ENCODE results near the gene LST1.
"Not testable (repeated sequence)": the region's sequence is repeated elsewhere in the genome, so short reads cannot be mapped to it uniquely, and the experiment has no call there.

LST1 gene

DNA sequence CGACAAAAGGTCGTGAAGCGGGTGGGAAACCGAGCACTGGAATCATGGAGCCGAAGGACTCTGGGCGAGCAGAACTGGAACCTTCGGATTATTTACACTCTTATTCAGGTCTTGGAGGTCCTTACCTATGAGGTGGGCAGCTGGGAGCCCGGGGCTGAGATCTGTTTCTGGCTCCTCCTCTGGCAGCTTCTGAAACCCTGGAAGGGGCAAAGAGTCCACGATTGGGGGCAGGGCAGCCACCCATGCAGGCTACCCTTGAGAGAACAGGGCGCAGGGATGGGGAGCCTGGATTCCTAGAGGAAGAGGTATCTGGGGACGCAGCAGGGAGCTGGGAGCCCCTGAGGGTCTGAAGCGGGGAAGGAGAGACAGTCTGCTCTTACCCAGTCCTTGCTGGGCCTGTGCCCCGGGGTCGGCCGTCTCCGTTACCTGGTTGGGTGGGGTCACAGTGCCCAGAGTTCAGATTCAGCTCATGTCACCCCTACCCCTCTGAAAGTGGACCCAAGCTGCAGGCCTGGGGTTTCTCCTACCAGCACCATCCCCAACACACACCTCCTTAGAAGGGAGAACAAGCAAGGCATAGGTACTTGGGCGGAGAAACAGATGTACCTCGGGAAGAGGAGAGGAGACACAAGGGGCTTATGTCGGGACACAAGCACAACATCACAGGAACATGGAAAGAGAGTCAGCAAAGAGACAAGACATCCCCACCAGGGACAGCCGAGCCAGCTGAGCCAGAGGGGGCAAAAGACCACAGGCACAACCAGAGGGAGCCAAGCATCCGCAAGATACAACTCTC lies 4.4 kb upstream of the LST1 start:
- no peak for DNase-seq

DNA sequence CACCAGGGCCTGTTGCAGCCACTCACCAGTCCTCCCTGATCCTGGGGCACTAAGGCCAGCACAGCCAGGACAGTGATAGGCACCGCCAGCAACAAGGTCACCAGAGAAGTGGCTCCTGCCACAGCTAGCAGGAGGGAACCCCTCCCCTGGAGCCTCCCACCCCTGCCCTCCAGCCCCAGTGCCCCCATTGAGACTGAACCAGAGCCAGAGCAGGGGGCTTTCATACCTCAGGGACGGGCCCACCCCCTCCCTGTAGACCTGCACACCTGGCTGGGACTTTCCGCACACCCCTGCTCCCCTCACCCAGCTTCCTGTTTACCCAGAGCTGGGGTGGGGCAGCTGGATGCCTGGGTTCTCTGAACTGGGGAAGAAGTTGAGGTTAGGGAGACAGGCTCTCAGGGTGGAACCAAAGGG lies 3.8 kb upstream of the LST1 start, which contains the start of gene LTB:
Gene LTB (minus strand): TSS at position 195 of the 414 bp plus-strand sequence. CDS start 7 bp downstream, at position 188.
- DNase-seq = no peak

DNA sequence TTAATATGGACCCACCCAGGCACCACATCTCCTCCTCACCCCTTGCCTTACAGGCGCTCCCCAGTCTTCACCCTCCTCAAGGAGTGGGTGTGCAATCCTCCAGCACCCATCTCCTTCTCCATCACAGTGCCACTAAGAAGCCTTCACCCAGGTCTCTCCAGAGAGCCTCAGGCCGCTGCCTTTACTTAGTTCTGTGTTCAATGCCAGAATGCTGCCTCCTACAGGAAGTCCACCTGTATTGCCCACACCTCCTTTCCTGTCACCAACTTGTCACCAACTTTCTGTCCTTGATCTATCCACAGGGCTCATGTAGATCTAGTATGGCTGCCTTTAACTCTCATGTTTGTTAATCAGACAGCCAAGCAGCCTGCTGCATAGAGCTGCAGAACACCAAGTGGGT lies 586 bp upstream of the LST1 start:
- DNase-seq = no peak

DNA sequence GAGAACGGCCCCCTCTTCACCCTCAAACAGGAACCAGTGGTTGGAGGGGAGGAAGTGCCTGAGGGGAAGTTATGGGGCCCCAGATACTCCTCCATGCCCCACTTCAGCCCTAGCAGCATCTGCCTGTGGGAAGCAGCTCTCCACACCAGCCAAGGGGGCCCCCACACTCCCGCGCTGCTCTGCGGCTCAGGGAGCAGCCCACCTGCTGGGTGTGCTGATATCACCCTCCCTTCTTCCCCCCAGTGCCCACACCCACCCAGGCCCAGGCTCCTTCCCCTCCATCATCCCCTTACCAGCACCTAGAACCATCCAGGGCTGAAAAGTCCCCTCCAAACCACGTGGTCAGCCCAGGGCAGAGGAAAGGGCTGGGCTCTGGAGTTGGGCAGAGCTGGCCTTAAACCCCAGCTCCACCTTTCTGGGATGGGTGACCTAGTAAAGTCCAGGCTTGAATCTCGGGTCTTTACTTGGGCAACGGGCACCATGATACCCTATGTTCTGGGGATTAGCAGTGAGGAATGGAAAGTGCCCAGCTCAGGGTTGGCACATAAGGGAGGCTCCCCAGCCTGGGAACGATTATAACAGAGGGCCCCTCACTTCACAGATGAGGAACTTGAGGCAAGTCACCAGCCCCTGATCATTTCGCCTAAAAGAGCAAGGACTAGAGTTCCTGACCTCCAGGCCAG lies 663 bp downstream of the LST1 start:
- DNase-seq = no peak

DNA sequence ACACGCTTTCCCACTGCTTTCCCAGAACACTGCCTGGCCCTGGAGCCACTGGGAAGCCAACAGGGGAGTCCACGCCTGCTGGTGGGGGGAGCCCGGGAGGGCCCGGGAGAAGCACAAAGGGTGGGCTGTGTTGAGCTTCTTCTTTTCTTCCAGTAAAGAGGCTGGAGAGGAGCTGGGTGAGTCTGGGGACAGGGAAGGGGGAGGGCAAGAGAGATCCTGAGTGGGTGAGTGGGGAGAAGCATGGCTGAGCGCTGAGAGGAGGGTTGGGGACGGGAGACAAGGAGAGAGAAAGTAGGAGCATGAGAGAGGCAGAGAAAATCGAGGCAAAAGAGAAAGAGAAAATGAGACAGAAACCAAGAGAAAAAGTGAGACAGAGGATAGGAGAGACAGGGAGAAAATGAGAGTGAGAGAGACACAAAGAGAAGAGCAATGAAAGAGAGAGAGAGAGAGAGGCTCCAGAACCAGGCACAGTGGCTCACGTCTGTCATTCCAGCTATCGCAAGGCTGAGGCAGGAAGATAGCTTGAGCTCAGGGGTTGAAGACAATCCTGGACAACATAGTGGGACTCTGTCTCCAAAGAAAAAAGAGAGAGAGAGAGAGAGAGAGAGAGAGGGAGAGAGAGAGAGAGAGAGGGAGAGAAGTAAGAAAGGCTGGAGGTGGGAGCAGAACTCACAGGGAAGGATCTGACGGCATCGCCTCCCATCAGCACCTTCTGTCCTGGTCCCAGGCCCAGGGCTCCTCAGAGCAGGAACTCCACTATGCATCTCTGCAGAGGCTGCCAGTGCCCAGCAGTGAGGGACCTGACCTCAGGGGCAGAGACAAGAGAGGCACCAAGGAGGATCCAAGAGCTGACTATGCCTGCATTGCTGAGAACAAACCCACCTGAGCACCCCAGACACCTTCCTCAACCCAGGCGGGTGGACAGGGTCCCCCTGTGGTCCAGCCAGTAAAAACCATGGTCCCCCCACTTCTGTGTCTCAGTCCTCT lies 2.0 kb downstream of the LST1 start:
- no peak for DNase-seq

DNA sequence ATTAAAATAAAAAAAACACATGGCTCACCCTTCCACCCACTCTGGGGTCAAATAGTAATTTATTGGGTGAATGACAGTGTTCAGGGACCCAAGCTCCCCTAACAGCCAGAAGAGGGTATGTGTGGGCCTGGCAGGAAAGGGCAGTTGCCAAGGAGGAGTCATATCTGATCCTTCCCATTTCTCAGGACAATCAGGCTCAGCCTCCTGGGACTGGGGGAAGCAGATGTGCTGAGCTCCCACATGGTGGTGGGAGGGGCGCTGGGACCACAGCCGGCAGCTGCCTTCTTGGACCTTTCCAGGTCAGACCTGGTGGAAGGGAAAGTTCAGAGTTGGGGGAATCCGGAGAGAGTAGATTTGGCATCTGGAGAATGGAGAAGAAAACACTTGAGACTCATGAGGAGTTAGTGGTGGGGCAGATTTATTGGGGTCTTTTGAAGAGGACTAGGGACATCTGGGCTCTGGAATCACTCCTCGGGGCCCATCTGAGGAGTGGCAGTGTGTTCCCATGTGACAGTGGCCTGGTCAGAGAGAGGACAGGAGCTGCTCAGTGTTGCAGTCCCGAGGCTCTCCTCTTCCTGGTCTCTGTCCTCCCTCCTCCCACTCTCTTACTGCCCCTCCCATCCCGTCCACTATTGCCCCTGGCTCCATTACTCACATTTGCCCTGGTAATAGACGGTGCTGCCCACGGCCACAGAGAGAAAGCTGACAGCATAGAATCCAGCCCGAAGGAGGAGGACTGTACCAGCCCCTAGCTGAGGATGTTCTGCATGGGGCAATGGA lies 3.0 kb downstream of the LST1 start:
- no peak for DNase-seq

DNA sequence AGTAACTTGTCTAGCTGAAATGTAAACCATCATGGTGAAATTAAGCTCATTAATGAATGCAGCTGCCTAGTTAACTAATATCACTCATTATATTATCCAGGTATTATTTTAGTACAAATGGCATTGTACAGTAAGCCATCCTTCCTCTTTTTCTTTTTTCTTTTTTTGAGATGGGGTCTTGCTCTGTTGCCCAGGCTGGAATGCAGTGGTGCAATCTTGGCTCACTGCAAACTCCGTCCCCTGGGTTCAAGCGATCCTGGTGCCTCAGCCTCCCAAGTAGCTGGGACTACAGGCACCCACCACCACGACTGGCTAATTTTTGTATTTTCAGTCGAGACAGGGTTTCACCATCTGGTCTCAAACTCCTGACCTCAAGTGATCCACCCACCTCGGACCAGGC lies 4.6 kb downstream of the LST1 start:
- not testable (repeated sequence) for DNase-seq

DNA sequence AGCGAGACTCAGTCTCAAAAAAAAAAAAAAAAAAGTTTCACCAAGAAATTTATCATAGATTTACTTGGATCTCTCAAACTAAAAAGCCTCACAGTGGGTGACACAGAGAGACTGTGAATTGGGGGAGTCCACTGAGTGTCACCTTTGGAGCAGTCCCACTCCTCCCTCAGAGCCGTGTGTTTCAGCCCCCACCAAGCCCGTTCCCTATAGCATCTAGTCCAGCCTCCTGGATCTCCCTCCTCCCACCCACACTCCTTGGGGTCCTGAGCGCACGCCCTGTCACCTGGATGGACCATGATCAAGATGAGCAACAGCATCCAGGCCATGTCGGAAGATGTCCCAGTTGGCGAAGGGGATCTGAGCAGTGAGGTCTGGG lies 6.3 kb downstream of the LST1 start:
- DNase-seq = no peak

DNA sequence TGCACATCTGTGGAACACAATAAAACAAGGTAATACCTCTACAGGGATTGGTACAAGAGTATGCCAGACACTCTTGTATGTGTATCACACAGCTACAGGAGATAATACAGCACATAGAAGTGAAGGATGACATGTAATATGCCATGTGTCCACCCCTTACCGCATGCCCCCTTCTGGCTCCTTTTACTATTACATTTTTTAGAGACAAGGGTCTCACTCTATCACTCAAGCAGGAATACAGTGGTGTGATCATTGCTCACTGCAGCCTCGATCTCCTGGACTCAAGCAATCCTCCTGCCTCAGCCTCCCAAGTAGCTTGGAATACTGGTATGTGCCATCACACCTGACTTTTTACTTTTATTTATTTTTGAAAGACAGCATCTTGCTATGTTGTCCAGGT lies 10.9 kb downstream of the LST1 start:
- no peak for DNase-seq

DNA sequence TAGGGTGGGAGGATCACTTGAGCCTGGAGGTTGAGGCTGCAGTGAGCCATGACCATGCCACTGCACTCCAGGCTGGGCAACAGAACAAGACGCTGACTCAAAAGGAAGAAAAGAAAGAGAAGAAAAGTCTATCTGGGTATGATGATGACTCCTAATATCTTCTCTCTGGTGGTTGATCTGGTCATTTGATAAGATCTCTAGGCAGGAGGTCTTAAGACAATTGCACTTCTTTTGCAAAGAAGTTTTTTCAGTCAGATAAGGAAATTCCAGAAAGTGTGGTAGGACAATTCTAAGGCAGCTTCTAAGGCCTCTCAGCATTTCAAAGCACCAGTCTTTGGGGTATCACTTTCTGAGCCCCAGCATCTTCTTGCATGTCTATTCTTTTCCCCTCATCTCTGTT lies 21.2 kb downstream of the LST1 start:
- DNase-seq = no peak

DNA sequence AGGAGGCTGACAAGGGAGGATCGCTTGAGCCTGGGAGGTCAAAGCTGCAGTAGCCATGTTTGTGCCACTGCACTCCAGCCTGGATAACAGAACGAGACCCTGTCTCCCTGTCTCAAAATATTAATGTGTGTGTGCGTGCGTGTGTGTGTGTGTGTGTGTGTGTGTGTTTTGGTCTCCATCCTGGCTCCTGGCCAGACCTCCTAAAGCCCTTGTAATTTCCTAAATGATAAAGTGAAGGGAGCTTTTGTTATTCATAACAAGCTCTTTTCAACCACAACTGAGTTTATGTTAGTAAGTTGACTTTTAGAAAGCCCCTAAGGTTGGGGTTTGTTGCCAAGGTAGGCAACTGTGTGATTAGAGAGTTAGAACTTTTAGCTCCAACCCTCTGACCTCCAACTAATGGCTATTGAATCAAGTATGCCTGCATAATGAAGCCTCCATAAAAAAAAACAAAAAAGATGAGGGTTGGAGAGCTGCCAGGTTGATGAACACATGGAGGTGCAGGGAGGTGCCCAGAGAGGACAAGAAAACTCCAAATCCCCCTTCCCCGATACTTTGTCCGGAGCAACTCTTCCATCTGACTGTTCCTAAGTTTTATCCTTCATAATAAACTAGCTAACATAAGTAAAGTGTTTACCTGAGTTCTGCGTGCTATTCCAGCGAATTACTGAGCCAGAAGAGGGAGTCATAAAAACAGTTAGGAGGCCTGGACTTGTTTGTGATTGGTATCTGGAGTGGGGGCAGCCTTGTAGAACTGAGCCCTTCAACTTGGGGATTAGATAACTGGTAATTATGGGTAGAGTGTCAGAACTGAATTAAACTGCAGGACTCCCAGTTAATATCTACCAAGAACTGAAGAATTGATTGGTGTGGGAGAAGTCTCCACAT lies 23.7 kb downstream of the LST1 start:
- DNase-seq = no peak

DNA sequence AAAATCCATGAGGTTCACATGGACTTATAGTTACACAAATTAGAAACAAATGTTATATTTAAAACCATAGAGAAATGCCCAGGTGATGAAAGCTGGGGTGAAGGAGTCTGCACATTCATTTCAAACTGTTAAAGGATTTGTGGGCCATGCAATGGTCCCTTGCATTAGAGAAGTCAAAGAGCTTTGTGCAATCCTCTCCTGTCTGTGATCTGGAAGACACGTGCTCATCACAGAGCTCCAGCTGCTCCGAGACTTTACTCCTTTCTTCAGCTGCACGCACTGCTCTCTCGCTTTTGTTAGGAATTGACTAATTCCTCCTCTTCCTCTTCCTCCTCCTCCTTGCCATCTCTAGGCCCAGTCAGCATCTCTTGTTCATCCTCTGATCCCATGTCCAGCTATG lies 24.9 kb downstream of the LST1 start:
- no peak for DNase-seq

DNA sequence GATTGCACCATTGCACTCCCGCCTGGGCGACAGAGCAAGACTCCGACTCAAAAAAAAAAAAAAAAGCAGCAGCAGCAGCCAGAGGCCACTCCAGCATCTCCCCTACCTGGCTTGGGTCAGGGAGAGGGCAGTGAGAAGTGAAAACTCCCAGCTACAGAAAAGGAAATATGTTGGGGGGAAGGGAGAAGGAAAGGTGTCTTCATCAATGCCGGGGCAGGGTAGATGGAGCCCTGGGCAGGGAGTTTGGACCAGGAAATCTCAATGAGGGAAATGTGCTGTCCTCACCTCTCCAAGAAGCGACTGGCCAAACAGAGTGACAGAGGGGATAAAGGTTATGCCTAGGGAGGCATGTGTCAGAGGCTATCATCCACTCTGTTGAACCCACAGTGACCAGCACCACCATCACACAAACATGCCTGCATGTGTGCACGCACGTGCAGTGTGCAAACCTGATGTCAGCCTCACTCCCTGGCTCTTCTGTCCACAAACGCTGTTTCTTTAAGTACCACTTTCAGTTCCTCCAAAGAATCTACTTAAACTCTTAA lies 28.1 kb downstream of the LST1 start:
- DNase-seq = no peak

DNA sequence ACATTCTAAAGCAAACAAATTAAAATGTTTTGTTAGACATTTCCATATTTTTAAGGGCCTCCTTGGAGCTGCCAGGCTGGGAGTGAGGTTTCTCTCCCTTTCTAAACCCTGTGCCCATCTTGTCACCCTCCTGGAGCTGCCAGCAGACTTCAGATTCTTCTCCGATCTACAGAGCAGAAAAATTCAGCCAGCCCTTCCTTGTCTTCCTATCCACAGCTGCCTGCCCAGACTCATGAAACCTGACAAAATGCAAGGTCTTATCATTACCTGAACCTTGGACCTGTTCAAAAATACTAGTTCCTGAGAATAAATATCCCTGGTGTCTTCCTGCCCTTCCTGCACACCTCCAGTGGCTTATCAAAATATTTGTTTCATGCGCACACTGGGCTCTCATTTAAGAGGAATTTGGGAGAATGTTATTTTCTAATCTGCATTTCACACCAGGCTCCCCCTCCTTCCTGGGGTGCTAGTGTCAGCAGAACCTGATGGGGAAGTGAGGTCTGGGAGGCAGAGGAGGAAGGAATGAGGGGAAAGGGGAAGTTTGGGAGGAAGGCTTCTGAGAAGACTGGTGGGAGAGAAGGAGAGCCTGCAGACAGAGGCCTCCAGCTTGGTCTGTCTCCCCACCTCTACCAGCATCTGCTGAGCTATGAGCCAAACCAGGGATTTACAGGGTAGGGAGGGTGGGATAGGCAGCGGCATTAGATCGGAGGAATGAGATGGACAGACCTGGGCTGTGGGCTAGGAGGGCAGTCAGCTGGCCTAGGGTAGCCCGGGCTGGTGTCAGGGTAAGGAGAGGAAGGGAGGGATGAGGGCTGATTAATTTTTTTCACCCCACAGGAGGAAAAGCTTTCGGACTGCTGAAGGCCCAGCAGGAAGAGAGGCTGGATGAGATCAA lies 28.9 kb downstream of the LST1 start, which contains the start of gene AIF1:
Gene AIF1 (plus strand): TSS at position 551 of the 895 bp plus-strand sequence. CDS start 96 bp downstream, at position 647.
- DNase-seq = no peak

DNA sequence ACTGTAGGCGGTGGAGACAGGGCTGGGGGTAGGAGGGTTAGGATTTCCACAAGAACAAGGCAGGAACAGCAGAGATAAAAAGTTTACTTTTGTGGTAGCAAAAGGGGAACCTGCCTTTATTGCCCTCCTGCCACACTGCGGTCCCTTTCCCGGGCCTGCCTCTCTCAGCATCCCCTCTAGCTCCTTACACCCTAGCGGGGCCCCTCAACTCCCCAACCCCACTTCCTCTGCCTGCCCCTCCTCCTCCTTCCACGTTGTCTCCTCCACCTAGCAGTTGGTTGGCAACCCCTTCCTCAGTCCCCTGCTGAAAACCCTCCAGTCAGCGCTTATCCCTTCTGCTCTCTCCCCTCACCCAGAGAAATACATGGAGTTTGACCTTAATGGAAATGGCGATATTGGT lies 29.7 kb downstream of the LST1 start:
- no peak for DNase-seq

DNA sequence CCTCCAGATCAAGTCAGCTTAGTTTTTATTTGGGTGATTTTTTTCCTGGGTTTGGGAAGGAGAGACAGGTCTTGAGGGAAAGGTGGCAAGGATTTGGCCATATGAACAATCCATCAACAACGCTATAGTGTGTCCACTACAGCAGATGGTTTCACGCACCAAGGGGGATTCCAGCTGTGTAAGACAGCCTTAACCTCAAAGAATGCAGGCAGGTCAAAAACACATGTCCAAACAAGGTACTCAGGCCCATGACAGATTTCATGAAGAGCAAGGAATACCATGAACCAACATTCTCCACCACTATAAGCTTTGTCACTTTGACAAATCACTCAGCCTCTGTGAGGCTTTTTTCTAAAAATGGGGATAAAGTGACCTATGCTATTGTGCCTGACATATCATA lies 30.9 kb downstream of the LST1 start:
- DNase-seq = no peak

DNA sequence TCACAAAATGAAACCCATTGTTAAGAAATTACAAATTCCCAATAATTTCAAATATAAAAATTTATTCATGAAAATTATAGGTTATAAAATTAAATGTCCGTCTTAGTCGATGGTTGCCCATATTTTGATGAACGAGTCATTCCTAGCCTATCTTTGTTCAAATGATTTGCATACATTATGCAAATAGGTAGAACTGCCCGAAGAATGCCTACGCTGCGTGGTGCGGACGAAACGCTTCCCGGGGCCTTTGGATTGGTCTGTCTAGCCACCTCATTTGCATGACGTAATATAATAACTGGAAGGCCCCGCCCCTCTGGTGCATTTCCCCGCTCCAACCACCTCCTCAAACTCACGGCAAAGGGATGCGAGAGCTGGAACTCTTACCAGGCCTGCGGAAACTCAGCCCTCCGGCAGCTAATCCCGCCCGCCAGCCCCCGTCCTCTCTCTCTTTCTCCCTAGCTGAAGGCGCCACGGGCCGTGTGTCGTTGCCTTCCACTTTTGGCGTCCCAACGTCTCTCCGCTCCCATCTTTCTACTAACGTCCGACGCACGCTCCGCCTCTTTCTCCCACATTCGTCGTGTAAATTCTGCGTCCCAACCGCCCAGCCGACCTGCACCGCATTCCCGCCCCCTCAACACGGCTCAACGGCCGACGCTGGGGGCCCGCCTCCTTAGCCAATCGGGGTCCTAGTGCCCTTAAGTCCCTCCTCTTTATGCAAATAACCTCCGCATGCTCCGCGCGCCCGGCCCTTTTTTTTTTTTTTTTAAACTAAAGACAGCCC lies 33.9 kb downstream of the LST1 start:
- peak; percentile 98 for DNase-seq

DNA sequence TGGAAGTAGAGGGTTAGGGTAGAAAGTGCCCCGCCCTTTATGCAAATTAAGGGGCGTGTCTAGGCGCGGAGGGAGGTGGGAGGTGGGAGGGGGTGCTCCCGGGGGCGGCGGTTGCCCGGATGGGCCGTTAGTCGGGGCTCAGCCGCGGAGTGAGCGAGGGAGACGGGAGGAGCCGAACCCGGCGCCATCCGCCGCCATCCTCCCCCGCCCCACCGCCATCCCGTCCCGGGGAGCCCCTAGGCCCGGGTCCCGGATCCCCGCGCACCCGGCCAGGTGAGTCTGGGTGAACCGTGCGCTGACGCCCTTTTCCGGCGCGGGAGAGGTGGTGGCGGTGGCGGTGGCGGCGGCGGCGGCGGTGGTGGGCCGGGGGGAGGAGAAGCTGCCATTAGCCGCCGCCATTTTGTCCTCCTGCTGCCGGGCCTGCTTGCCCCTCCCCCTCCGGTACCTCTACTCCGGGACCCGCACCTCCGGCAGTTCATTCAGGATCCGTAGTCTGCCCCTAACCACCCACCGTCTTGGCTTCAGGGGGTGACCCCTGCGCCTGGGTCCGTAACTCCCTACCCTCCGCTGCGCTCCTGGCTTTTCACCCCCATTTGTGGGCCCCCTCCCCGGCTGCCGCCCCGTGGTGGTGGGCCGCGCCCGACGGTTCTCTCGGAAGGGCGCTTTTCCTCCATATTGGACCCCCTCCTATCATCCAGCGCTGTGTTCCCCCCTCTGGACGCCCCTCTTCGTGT lies 34.7 kb downstream of the LST1 start, which contains the start of gene PRRC2A:
Gene PRRC2A (plus strand): TSS at position 130 of the 734 bp plus-strand sequence. CDS start 2,075 bp downstream, outside the sequence.
- DNase-seq = peak; percentile 98

All from NCI-H1048 (cell line).